Measurements from ENCODE around the gene PSD2. TPM values are rescaled to one million over a fixed set of nuclear protein-coding genes. Genes with fewer than 3 reads are reported as not detected.

The PSD2 gene
- total RNA-seq, 1 experiment from 2014 or later: 2.0 TPM

DNA sequence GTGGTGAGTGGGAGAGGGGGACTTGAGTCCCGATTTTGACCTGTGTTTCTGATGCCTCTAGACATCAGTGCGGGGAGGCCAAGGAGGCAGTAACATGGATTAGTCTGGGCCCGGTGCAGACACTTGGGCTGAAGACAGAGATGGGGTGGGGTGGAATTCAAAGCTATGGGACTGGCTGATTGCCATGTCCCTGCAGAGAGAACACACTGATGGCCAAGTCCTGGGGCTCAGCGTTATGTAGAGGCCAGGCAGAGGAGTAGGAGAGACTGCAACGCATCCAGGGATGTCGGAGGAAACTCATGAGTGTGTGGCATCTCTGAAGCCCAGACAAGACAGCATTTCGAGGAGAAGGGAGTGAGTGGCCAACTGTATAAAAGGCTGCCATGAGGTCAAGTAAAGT, 30.1 kb downstream of the PSD2 start:
- DNase-seq (ENCODE audit: low spot score): peak; percentile 38
- in situ Hi-C loops (cut with HindIII; ENCODE audit: low sequenced_read_pairs): no loop called here

DNA sequence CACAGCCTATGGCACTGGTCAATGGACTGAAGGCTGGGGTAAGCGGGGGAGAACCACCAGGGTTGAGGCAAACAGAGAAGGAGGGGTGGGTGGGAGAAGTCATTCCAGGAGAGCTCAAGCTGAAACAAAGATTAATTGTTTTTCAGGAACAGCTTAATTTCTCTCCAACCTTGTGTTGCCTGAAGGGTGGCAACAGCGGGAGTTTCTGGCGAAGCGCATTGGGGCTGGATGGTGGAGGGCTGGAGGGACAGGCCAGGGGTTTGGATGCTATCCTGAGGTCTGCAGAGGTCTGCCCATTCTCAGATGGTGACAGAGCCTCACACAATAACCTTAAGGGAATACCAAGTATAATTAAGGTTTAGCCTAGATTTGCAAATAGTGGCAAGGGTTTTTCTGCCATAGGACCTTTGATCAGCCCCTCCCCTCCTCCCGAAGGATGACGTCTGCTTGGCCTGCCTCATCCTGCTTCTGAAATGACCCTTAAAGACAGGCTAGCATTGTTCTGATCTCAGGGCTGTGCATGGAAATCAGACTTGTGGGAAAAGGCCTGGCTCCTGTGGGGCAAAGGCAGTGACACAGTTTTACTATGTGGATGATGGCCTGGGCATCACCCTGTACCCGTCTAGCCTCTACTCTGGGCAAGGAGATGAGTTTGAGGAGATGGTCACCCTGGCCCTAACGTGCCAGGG, 32.7 kb downstream of the PSD2 start:
- in situ Hi-C loops (cut with HindIII; ENCODE audit: low sequenced_read_pairs): no loop called here
- no peak for DNase-seq (ENCODE audit: low spot score)

DNA sequence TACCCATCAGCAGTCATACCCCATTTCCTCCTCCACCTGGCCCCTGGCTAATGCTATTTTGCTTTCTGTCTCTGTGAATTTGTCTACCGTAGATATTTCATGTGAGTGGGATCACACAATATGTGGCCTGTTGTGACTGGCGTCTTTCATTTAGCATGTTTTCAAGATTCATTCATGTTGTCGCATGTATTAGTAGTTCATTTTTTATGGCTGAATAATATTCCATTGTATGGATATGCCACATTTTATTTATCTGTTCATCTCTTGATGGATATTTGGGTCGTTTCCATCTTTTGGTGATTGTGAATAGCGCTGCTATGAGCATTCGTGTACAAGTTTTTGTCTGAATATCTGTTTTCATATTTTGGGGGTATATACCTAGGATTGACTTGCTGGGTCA, 33.9 kb downstream of the PSD2 start:
- in situ Hi-C loops (cut with HindIII; ENCODE audit: low sequenced_read_pairs): no loop called here
- no peak for DNase-seq (ENCODE audit: low spot score)

DNA sequence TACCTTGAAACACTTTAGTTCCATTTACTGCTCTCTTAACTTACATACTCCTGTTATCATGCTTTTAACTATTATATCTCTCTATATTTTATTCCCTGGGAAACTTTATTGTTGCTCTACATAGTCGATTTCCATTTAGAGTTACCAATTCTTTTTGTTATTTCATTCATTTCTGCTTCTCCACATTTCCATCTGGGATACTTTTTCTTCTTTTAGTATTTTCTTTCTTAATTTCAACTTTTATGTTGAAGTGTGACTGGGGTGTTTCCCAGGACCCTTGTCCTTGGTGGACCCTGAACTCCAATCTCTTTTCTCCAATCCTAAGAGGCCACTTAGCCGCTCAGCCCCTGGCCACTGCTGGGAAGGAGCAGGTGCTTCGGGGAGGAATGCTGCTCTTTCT, 36.0 kb downstream of the PSD2 start:
- DNase-seq (ENCODE audit: low spot score): no peak
- in situ Hi-C loops (cut with HindIII; ENCODE audit: low sequenced_read_pairs): no loop called here

DNA sequence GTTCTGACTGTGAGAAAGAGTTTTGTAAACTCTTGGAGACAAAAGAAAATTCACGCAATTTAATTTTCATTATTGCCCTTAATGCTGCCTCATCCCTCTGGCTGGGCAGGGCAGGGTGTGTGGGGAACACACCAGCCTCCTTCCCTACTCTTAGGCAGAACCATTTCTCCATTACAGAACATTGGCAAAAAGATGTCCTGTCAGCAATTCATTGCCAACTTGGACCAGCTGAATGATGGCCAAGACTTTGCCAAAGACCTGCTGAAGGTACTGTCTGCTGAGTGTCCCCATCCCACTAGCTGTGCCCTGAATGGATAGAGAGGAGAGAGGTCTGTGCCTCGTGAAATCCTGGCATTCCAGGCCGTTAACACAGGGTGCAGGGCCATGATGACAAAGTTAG, 37.9 kb downstream of the PSD2 start:
- no peak for DNase-seq (ENCODE audit: low spot score)
- in situ Hi-C loops (cut with HindIII; ENCODE audit: low sequenced_read_pairs): no loop called here

DNA sequence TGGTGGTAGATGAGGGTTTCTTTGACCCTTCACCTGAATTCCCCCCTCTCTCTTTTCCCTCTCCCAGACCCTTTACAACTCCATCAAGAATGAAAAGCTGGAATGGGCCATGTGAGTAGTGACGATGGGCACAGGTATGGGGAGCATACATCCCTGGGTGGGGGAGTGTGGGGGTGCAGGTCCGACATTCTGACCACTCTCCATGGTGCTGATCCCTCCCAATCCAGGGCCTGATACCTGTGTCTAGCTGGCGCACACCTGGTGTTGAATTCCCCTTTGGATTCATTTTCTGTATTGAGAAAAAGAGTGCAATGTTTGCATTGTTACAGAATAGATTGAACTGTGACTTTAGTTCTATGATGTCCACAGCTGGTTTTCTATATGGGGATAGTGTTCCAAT, 40.0 kb downstream of the PSD2 start:
- no peak for DNase-seq (ENCODE audit: low spot score)

DNA sequence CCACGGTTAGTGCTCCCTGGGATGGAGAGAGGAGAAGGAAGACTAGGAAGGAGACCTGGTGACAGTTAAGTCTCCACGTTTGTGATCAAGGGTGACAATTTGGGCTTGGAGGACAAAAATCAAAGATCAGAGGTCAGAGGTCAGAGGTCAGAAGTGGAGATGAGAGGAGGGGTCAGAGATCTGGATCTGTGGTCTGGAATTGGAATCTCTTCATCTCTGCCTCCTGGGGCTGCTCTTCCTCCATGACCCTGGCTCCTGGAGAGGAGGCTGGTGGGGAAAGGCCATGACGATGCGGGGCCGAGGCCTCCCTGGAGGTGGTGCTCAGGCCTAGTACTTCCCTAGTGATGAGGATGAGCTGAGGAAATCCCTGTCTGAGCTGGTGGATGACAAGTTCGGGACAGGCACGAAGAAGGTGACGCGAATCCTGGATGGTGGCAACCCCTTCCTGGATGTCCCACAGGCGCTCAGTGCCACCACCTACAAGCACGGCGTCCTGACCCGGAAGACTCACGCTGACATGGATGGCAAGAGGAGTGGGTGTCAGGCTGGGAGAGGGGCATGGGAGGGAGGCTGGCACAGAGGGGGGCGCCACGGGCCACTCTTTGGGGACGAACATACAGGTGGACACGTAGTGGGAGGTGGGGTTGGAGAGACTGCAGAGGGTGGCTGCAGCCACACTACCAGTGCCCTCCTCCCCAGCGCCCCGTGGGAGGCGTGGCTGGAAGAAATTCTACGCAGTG, 41.0 kb downstream of the PSD2 start:
- in situ Hi-C loops (cut with HindIII; ENCODE audit: low sequenced_read_pairs): loop anchor here (5.0 kb wide), 1 partner anchor 64 kb away; no protein-coding TSS in a partner anchor
- no peak for DNase-seq (ENCODE audit: low spot score)

More for the DNA sequence above, 40.0 kb downstream of the PSD2 start:
- in situ Hi-C loops (cut with HindIII; ENCODE audit: low sequenced_read_pairs): loop anchor here (5.0 kb wide), 1 partner anchor 63 kb away; no protein-coding TSS in a partner anchor

DNA sequence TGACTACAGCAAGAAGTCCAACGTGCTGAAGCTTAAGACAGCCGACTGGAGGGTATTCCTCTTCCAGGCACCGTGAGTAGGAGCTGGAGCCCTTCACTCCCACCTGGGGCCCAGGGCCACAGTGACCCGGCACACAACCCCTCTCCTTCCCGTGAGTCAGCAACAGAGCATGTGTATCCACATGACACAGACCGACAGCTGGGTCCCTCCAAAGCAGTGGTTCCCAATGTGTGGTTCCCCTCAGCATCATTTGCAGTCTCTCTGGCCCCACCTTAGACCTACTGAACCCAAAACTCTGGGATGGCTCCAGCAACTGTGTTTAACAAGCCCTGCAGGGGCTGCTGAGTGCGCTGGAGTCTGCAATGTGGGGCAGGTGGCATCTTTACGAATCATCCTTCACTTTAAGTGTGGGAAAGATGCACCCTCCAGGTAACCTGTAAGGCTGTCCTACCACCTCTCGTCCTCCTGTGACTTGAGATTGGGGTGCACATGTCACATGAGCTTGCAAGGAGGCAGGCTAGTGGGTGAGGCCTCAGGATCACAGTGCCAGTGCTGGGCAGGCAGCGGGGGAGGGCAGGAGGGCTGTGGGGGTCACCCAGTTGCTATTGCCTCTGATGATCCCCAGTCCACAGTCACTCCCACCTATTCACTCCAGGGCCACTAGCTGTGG, 42.2 kb downstream of the PSD2 start:
- in situ Hi-C loops (cut with HindIII; ENCODE audit: low sequenced_read_pairs): loop anchor here (5.0 kb wide), 1 partner anchor 66 kb away; no protein-coding TSS in a partner anchor
- DNase-seq (ENCODE audit: low spot score): no peak

DNA sequence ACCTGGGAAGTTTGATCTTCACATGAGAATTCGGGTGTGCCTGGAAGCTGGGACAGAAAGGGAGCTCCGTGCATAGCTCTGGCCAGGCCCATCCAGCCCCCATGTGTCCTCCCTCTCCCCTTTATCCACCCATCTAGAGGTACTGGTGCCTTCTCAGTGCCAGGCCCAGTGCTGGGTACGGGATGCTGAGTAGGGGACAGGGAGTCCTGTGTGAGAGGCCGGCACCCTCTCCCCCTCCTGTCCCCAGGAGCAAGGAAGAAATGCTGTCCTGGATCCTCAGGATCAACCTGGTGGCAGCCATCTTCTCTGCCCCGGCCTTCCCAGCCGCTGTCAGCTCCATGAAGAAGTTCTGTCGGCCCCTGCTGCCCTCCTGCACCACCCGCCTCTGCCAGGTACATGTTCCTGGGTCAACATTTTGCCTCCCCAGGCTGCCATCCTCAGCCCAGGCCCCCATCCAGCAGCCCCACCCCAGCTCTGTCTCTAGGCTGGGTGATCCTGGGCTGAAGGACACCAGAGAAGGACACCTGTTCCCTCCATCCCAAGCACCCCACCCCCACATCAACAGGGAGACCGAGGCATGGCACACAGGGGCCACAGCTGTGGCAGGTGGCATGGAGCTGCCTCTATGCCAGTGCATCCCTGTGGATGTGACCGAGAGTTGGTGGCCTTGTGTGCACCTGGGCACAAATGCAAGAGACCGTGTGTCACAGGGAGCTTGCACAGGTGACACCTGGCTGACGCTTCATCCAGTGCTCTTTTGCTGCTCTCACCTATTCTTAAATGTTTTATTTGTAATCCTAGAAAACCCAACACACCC, 43.0 kb downstream of the PSD2 start:
- in situ Hi-C loops (cut with HindIII; ENCODE audit: low sequenced_read_pairs): loop anchor here (5.0 kb wide), 1 partner anchor 66 kb away; no protein-coding TSS in a partner anchor
- no peak for DNase-seq (ENCODE audit: low spot score)

DNA sequence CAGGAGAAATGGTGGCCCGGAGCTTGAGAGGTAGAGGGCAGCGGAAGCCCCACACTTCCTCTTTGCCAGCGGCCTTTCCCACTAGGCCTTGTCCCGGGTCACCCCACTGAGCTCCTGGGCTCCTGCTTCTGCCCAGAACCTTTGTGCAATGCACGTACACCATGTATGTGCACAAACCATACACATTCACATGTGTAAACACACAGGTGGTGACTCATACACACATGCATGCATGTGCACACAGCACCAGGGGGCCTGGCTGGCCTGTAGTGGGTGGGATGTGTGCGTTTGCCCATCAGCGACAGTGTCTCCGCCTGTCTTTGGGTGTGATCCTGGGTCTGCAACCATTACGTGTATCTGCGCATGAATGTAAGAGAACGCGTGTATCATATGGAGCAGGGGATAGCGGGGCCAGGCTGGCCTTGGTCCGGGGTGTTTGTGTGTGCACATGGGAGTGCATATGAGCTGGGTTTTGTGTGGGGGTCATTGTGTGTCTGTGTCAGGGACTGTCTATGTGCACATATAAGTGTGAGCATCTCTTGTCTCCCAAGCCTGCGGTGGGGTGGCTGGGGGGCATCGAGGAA, 43.7 kb downstream of the PSD2 start:
- DNase-seq (ENCODE audit: low spot score): no peak
- in situ Hi-C loops (cut with HindIII; ENCODE audit: low sequenced_read_pairs): loop anchor here (5.0 kb wide), 1 partner anchor 67 kb away; no protein-coding TSS in a partner anchor

DNA sequence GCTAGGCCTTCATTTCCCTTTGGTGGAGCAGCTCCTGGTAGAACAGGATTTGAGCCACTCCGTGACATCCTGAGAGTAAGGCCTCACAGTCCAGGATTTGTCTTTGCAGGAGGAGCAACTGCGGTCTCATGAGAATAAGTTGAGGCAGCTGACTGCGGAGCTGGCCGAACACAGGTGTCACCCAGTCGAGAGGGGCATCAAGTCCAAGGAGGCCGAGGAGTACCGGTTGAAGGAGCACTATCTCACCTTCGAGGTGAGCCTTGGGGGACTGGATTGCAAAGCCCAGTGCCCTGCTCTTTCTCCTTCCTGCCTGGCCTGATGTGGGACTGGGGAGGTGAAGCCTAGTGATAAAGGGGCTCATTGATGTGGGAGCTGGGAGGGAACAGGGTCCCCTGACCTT, 44.3 kb downstream of the PSD2 start:
- in situ Hi-C loops (cut with HindIII; ENCODE audit: low sequenced_read_pairs): loop anchor here (5.0 kb wide), 1 partner anchor 68 kb away; no protein-coding TSS in a partner anchor
- no peak for DNase-seq (ENCODE audit: low spot score)

DNA sequence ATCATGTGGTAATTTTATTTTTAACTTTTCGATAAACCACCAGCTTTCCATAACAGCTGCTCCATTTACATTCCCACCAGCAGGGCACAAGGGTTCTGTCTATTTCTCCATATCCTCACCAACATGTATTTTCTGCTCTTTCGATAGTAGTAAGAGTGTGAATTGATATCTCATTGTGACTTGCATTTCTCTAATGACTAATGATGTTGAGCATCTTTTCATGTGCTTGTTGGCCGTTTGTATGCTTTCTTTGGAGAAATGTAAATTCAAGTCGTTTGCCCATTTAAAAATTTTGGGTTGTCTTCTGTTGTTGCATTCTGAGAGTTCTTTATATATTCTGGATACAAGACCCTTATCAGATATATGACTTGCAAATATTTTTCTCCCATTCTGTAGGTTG, 45.9 kb downstream of the PSD2 start:
- in situ Hi-C loops (cut with HindIII; ENCODE audit: low sequenced_read_pairs): no loop called here

DNA sequence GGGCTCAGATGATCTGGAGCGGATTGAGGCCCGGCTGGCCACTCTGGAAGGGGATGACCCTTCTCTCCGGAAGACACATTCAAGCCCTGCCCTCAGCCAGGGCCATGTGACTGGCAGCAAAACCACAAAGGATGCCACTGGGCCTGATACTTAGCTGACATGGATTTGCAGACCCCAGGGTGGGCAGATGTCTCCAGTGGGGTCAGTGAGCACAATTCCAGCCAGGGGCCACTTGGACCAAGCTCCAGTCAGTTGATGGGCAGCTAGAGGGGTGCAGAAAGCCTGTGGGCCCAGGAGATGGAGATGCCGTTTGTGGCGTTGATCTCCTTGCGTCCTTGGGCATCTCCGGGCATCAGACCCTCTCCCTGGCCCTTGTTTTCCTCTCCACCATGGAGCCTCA, 46.7 kb downstream of the PSD2 start:
- in situ Hi-C loops (cut with HindIII; ENCODE audit: low sequenced_read_pairs): no loop called here
- DNase-seq (ENCODE audit: low spot score): no peak

More for the DNA sequence above, 45.9 kb downstream of the PSD2 start:
- no peak for DNase-seq (ENCODE audit: low spot score)

DNA sequence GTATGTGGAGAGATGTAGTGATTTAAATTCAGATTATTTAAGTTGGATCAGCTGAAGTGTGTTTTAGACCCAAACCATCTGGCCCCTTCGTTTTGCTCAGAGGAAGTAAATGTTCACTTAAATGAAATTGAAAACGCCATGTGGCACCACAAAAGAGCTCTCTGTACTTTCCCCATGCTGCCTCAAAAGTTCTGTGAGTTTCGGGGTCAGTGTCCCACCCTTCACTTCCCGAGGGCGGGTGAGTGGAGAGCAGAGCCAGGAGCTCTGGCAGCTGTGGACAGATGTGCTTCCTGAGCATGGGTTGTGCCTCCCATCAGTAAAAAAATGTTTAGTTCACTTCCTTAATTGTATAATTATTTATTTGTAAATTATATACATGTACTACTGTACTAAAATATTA, 48.4 kb downstream of the PSD2 start:
- in situ Hi-C loops (cut with HindIII; ENCODE audit: low sequenced_read_pairs): no loop called here
- DNase-seq (ENCODE audit: low spot score): no peak

DNA sequence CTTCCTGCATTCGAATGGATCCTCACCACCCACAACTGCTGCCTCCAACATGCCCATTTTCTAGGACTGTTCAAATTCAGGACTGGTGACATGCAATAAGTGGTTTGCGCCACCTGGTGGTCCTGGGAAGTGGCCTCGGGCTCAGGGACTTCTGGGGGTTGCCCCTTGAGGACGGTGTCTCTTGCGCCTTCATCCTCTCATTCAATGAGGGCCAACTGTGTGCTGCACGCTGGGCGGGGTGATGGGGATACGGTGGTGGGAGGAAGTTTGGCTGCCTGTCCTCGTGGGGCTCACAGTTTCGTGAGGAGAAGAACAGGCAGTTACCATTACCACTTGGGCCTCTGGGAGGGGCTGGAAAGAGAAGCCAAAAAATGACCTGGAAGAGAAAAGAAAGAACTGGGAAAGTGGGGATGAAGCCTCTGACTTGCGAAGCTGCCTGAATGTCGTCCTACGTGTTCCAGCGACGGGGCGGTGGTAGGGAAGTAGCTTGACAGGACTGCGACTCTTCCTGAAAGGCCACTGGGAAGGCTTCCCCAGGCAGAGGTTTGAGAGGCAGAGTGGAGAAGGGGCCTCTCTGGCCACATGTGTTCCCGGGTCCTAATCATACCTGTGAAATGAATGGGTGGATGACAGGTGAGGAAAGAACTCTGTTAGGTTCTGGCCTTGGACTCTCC, 49.0 kb downstream of the PSD2 start:
- in situ Hi-C loops (cut with HindIII; ENCODE audit: low sequenced_read_pairs): no loop called here
- peak; percentile 66 for DNase-seq (ENCODE audit: low spot score)

DNA sequence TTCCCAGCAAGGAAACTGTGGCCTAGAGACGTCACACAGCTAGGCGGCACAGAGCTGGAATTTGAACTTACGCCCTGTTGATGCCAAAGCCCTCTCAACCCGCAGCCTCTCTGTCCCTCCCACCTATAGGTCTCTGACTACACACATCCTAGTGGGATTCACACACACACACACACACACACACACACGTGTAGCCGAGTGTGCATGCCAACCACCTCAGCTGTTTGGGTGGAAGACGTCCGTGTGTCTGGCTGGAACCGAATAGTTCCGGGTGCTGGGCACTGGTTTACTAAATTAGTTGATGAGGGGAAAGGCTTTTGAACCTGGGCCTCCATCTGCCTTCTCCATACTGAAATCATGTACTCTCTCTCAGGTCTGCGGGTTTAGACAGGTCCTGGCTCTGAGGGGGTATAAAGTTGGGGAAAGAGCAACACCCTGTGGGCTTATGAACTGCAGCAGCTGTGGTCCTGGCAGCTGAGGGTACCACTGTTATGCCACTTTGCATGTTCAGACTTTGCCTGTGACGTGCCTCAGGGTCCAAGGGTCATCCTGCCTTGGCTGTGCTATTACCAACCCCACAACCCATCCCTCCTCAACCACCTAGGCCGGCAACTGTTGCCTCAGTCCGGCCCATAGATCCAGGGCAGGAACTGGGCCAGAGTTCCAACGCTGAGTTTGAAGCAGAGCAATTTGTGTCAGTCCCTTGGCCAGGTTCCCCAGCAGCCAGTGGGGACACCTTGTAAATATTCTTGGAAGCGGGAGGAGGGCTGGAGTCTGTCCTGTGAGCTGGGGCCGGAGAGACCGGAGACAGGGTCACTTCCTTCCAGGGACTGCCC, 50.5 kb downstream of the PSD2 start:
- peak; percentile 68 for DNase-seq (ENCODE audit: low spot score)
- in situ Hi-C loops (cut with HindIII; ENCODE audit: low sequenced_read_pairs): no loop called here

DNA sequence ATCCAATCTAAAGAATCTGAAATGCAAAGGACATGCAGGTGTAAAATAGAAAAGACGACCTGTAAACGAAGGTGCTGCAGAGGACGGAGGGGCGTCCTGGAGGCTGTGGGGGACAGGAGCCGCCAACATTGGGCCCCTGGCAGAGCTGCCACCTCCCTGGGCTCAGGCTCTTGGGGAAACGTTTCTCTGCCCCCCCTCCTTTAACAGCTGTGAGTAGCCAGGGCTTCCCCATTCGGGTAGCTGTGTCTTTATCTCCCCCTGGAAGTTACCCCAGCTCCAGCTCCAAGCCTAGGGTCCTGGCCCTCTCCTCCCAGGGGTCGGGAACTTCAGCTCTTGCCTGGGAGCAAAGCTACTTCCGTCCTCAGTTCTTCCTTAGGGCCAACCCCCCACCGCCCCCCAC, 51.5 kb downstream of the PSD2 start:
- DNase-seq (ENCODE audit: low spot score): no peak
- in situ Hi-C loops (cut with HindIII; ENCODE audit: low sequenced_read_pairs): no loop called here

Data from G401 (cell line).